ENCODE data around the gene PKNOX2. TPM values are rescaled to one million over a fixed set of nuclear protein-coding genes. Genes with fewer than 3 reads are reported as not detected.

PKNOX2 gene
- total RNA-seq, 1 donor from 2014 or later: 12.1 TPM

DNA sequence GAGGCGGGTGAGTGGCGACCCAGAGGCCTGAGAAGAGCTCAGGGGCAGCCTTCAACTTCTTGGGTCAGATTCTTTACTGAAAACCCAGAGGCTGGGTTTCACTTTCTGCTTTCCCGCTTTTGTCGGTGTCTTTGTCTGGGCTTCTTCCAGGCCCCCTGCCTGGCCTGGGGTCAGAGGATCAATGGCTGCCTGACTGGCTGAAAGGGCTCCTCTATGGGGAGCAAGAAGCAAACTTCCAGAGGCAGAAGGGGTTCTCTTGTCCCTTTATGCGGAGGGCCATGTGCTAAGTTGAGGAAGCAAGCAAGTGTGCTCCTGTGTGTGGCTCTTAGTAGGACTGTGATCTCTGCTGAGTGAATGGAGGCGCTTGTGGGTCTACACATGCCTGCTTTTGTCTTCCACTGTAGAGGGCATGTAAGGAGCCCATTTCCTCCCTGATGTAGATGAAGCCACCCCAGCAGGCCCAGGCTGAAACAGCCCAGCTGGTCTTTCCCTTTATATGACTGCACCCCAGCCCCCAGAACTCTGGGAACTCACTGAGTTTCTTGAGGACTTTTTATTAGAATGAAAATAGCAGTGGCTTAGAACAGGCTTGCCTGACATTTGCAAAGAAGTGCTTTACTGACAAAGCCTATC is 1.0 kb upstream of the PKNOX2 start:
- intact Hi-C loops (cut with DNase I): loop anchor here (1.0 to 10.0 kb wide), 7 partner anchors 53 to 951 kb away; partner anchors contain the start of genes FEZ1, STT3A and TMEM218
- Histone ChIP-seq H3K4me3 (no peak overlapping the region), H3K27me3 (no peaks in the 10 kb centered on the region), H3K27ac (peak overlapping the region; percentile 65 to 91), H3K4me1 (peaks cover 8 to 21% of the 10 kb centered on the region in 2 donors), H3K36me3 (no peaks in the 10 kb centered on the region), H3K9me3 (no peaks in the 10 kb centered on the region)
- peak in 1 of 2 donors; percentile 52 for DNase-seq (ENCODE audit: low spot score in 2 of 2)
- TF ChIP-seq, protein P1, sequence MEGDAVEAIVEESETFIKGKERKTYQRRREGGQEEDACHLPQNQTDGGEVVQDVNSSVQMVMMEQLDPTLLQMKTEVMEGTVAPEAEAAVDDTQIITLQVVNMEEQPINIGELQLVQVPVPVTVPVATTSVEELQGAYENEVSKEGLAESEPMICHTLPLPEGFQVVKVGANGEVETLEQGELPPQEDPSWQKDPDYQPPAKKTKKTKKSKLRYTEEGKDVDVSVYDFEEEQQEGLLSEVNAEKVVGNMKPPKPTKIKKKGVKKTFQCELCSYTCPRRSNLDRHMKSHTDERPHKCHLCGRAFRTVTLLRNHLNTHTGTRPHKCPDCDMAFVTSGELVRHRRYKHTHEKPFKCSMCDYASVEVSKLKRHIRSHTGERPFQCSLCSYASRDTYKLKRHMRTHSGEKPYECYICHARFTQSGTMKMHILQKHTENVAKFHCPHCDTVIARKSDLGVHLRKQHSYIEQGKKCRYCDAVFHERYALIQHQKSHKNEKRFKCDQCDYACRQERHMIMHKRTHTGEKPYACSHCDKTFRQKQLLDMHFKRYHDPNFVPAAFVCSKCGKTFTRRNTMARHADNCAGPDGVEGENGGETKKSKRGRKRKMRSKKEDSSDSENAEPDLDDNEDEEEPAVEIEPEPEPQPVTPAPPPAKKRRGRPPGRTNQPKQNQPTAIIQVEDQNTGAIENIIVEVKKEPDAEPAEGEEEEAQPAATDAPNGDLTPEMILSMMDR (IDR thresholded peaks at IDR 0.05): no peak

DNA sequence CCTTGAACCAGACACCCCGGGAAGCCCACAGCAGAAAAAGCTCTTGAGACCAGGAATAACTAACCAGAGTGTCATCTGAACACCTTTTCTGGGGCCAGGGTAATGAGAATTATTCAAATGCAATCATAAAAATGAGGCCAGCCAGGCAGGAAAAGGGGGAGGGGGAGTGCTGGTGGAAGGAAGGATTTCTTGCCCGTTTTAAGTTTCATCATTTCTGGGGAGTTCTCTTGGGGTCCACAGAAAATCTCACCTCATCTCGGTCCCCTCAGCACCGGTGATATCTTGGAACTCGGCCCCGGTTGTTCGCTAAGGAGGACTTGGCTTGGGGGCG is 495 bp upstream of the PKNOX2 start:
- Histone ChIP-seq H3K36me3 (no peaks in the 10 kb centered on the region), H3K27ac (peak overlapping the region; percentile 65 to 91), H3K27me3 (no peaks in the 10 kb centered on the region), H3K4me1 (peaks cover 8 to 22% of the 10 kb centered on the region in 2 donors), H3K9me3 (no peaks in the 10 kb centered on the region), H3K4me3 (peak overlapping the region; percentile 52 to 82)
- intact Hi-C loops (cut with DNase I): loop anchor here (1.0 to 10.0 kb wide), 7 partner anchors 53 to 951 kb away; partner anchors contain the start of genes FEZ1, STT3A and TMEM218
- TF ChIP-seq, protein P1 (IDR thresholded peaks at IDR 0.05): no peak
- DNase-seq (ENCODE audit: low spot score in 2 of 2): no peak

DNA sequence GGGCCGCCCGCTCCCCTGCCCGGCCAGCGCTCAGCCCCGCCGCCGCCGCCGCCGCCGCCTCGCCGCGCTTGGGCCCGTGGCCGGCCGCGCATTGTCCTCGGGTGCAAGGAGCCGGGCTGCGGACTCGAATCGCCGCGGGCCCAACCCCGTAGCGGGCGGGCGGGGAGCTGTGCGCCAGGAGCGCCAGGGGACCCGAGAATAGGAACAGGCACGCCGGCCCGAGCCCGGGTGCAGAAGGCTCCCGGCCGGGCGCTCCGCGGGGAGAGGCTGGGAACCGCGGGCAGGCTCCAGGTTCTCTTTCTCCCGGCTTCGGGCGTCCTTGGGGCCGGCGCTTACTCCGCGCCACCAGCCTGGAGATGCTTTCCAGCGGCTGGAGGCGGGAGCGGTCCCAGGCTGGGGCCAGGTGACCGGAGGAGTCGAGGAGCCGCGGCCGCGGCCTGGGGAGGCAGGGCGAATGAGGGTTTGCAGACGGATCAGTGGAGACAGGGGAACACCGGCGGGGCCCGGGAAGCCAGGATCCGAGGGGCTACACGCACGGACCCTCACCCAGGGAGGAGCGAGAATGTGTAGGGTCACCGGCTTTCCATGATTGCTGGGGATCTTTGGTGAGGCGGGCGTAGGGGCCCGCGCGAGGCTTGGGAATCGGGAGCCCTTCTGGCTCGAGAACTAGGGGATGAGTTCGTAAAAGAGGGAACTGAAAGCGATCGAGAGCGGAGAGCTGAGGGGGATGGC is 726 bp downstream of the PKNOX2 start:
- H3K36me3 ChIP-seq: no peaks in the 10 kb centered on the region
- peak overlapping the region; percentile 80 to 91 for H3K27ac ChIP-seq
- intact Hi-C loops (cut with DNase I): loop anchor here (2.0 to 10.0 kb wide), 6 partner anchors 54 to 950 kb away; partner anchors contain the start of genes CCDC15, FEZ1, STT3A and TMEM218
- H3K4me1 ChIP-seq: peaks cover 8 to 31% of the 10 kb centered on the region in 2 donors
- TF ChIP-seq, protein P1 (IDR thresholded peaks at IDR 0.05): no peak
- H3K9me3 ChIP-seq: no peaks in the 10 kb centered on the region
- no peaks in the 10 kb centered on the region for H3K27me3 ChIP-seq
- peak in 1 of 2 donors; percentile 65 for DNase-seq (ENCODE audit: low spot score in 2 of 2)
- H3K4me3 ChIP-seq: peak overlapping the region; percentile 52 to 82

DNA sequence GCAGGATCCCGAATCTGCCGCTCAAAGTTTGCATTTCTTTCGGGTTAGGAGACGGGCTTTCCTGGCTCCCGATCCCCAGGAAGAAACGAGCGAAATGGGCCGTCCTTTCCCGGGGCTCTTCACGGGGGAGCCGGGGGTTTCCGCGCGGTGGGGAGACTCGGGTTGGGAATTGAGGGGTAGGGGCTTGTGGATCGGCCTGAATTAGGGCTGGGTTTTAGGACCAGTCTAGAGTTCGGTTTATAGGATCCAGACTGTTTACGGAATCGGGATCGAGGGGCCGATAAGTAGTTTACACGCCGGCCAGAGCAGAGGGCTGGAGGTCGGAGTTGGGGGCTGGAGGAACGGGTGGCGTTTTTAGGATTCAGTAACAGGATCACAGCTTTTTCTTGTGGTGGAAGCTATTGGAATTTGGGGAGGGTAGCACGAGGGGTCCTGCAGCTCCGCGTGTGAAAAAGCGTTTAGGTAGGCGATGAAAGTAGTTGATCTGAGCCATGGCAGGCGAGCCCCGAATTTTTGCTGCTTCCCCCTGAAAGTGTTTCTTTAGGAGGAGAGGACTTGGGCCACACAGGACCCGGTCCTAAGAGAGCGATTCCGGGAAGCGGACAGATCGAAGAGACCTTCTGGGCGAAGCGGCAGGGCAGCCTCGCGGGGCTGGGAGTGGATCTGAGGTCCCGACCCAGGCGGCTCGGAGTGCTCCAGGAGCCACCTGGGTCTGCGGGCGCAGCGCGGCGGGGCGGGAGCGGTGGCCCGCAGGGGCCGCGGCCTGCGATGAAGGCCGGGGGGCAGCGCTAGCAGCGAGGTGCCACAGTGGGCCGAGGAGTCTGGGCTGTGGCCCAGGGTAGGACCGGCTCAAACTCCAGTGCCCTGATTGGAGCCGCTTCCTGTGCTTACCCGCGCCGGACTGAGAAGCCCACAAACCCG is 1.6 kb downstream of the PKNOX2 start:
- intact Hi-C loops (cut with DNase I): loop anchor here (2.0 to 10.0 kb wide), 6 partner anchors 55 to 949 kb away; partner anchors contain the start of genes CCDC15, FEZ1, STT3A and TMEM218
- peaks cover 8 to 36% of the 10 kb centered on the region in 2 donors for H3K4me1 ChIP-seq
- H3K9me3 ChIP-seq: no peaks in the 10 kb centered on the region
- peak in 1 of 2 donors; percentile 67 for DNase-seq (ENCODE audit: low spot score in 2 of 2)
- TF ChIP-seq, protein P1 (IDR thresholded peaks at IDR 0.05): no peak
- no peaks in the 10 kb centered on the region for H3K27me3 ChIP-seq
- peak overlapping the region; percentile 80 to 91 for H3K27ac ChIP-seq
- H3K4me3 ChIP-seq: peak overlapping the region; percentile 52 to 82
- H3K36me3 ChIP-seq: no peaks in the 10 kb centered on the region

DNA sequence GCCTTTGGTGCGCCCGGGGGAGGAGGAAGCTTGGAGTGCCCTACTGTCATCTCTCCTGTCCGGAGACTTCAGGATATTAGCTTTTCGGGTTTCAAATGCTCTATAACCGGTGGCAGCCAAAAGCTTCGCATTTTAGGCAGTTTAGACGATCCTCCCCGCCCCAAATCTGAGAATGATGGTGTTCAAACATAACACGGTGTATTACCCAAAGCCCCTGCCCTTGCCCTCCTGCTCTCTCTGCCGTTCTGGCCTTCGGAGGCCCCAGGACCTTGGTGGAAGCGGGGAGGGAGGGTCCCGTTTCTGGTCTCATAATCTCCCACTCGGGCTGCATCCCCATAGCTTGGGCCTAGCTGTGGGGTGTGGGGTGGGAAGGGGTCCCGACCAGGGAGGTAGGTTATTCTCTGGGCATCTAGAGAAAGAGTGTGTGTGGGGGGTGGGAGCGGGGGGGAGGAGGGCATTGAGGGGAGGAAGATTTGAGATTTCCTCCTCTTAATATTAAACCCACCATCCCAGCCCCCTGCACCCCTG is 2.3 kb downstream of the PKNOX2 start:
- intact Hi-C loops (cut with DNase I): loop anchor here (5.0 to 10.0 kb wide), 5 partner anchors 110 to 948 kb away; partner anchors contain the start of genes CCDC15, FEZ1 and STT3A
- H3K27me3 ChIP-seq: no peaks in the 10 kb centered on the region
- peak overlapping the region; percentile 80 to 91 for H3K27ac ChIP-seq
- peak overlapping the region; percentile 52 to 82 for H3K4me3 ChIP-seq
- no peak for DNase-seq (ENCODE audit: low spot score in 2 of 2)
- H3K36me3 ChIP-seq: no peaks in the 10 kb centered on the region
- H3K9me3 ChIP-seq: no peaks in the 10 kb centered on the region
- TF ChIP-seq, protein P1 (IDR thresholded peaks at IDR 0.05): no peak
- H3K4me1 ChIP-seq: peaks cover 8 to 37% of the 10 kb centered on the region in 2 donors

Measured in ascending aorta (tissue), 2 donors.